A549 (cell line): ENCODE measurements around the gene GTF2F1.
A peak's percentile ranks its signal among the peaks of the same experiment; 100 is the strongest.

Experiments used
- CEBPB ChIP-seq, 2 experiments: fragments of >200 bp in 1 of 2; sonication (Bioruptor Twin) in 1 of 2; formaldehyde crosslinking in 1 of 2; IDR thresholded peaks; 2 replicates each; pipeline ENCODE4 v1.6.1; 2012 to 2016
- CHD2 ChIP-seq: fragments of 150-350 bp; IDR thresholded peaks from 2 replicates; pipeline ENCODE4 v1.6.1; 2014; ENCODE audit warnings: low read length; ENCODE audit not compliant: partially characterized antibody
- EP300 ChIP-seq, 2 experiments: fragments of >200 bp; sonication (Bioruptor Twin); formaldehyde crosslinking; IDR thresholded peaks; 2 replicates in 1 of 2; 3 replicates in 1 of 2; pipeline ENCODE4 v1.6.1; 2016 to 2017
- FOSB ChIP-seq: fragments of 250-450 bp; sonication (Bioruptor Pico); IDR thresholded peaks from 2 replicates; pipeline ENCODE4 v1.5.0; 2020; ENCODE audit warnings: mild to moderate bottlenecking, moderate library complexity
- HOXB13 ChIP-seq: fragments of 250-450 bp; sonication (Bioruptor Pico); IDR thresholded peaks from 2 replicates; pipeline ENCODE4 v1.5.0; 2020; ENCODE audit warnings: low read depth, mild to moderate bottlenecking, moderate library complexity
- KDM1A ChIP-seq: fragments of 200-600 bp; sonication (generic); IDR thresholded peaks from 2 replicates; pipeline ENCODE4 v1.6.1; 2016; ENCODE audit warnings: low read depth, mild to moderate bottlenecking
- KDM5A ChIP-seq: fragments of 200-600 bp; sonication (generic); IDR thresholded peaks from 2 replicates; pipeline ENCODE4 v1.6.1; 2016; ENCODE audit warnings: antibody characterized with exemption, mild to moderate bottlenecking
- MAFK ChIP-seq: fragments of 450-650 bp; IDR thresholded peaks from 2 replicates; pipeline ENCODE4 v1.6.1; 2014; ENCODE audit not compliant: partially characterized antibody
- MAX ChIP-seq: IDR thresholded peaks from 2 replicates; pipeline ENCODE4 v1.6.1; 2012
- POLR2A ChIP-seq: IDR thresholded peaks from 2 replicates; pipeline ENCODE4 v1.6.1; 2012; ENCODE audit warnings: mild to moderate bottlenecking, low read length
- POLR2AphosphoS2 ChIP-seq: conservative IDR thresholded peaks from 2 replicates; pipeline ENCODE4 v1.6.1; 2012; ENCODE audit warnings: low read length, improper control_type of control experiment, inconsistent platforms
- SREBF2 ChIP-seq: fragments of 450-650 bp; IDR thresholded peaks from 2 replicates; pipeline ENCODE4 v1.6.1; 2014; ENCODE audit warnings: mild to moderate bottlenecking, moderate library complexity
- USF2 ChIP-seq: fragments of 450-650 bp; IDR thresholded peaks from 2 replicates; pipeline ENCODE4 v1.6.1; 2014; ENCODE audit warnings: antibody characterized with exemption
- TF ChIP-seq, protein P1 (sequence below): fragments of >200 bp; sonication (Bioruptor Twin); formaldehyde crosslinking; IDR thresholded peaks from 3 replicates; pipeline ENCODE4 v1.5.1; 2016

DNA sequence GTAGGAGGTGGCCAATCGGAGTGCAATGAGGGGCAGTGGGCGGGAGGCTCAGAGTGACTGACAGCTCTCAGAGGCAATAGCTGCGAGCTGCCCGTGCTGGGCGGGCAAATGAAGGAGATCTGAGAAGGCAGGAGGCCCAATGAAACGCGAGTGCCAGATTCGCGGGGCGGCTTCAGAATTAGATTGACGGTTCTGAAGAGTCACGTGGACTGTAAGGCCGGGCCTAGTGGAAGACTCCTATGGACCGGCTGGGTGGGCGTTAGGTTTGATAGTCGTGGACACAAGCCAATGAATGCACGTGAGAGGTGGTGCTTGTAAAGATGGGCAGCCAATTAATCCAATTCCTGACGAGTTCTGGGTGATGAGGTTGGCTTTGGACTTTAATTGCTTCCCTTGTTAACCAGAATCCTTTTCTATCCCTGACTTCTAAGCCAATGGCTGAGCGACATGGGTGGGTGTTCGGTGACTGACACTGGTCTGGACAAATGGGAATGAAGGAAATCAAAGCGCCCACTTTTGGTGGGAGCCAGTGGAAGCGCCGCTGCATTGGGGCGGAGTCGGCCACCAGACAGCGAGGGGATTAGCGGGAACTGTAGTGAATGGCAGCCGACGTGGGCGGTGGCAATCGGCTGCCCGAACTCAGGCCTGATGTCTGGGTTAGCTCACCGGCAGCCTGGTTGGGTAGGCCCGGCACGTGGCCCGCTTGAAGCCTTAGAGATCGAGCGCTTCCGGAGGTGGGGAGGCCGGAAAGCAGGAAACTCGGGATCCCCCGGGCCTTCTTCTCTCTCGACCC lies 32.2 kb upstream of the GTF2F1 start:
- TF ChIP-seq, protein P1, sequence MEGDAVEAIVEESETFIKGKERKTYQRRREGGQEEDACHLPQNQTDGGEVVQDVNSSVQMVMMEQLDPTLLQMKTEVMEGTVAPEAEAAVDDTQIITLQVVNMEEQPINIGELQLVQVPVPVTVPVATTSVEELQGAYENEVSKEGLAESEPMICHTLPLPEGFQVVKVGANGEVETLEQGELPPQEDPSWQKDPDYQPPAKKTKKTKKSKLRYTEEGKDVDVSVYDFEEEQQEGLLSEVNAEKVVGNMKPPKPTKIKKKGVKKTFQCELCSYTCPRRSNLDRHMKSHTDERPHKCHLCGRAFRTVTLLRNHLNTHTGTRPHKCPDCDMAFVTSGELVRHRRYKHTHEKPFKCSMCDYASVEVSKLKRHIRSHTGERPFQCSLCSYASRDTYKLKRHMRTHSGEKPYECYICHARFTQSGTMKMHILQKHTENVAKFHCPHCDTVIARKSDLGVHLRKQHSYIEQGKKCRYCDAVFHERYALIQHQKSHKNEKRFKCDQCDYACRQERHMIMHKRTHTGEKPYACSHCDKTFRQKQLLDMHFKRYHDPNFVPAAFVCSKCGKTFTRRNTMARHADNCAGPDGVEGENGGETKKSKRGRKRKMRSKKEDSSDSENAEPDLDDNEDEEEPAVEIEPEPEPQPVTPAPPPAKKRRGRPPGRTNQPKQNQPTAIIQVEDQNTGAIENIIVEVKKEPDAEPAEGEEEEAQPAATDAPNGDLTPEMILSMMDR, result no peak
- TF ChIP-seq MAX (peak; percentile 98), SREBF2 (no peak), HOXB13 (peak; percentile 90), FOSB (CRISPR knock-in tag) (no peak), KDM5A (no peak), KDM1A (no peak), CEBPB (IDR thresholded peaks at IDR 0.05) (no peak), POLR2AphosphoS2 (no peak), EP300 (IDR thresholded peaks at IDR 0.05) (no peak), CHD2 (no peak), POLR2A (peak; percentile 17; the same call in 1 of the 2 replicates), MAFK (no peak), USF2 (peak; percentile 93)
